PFSK-1 (cell line): ENCODE measurements around the gene FAM222A.

Experiments
- POLR2AphosphoS5 ChIP-seq: IDR thresholded peaks from 2 replicates; pipeline ENCODE4 v1.6.1; 2012; ENCODE audit warnings: low read depth, mild to moderate bottlenecking, control low read depth, low read length, moderate library complexity
- TAF1 ChIP-seq: IDR thresholded peaks from 2 replicates; pipeline ENCODE4 v1.6.1; 2012; ENCODE audit warnings: low read length, control low read depth, borderline replicate concordance; ENCODE audit not compliant: insufficient read depth
- TF ChIP-seq, protein P1 (sequence below), 2 experiments: IDR thresholded peaks; 2 replicates each; pipeline versions ENCODE4 v1.6.1 to v1.8.0; 2011 to 2012; ENCODE audit warnings: low read depth in 2 of 2, low read length in 2 of 2, control low read depth in 1 of 2, inconsistent platforms in 1 of 2, mild to moderate bottlenecking in 1 of 2, moderate library complexity in 1 of 2; ENCODE audit not compliant: insufficient read depth in 1 of 2

DNA sequence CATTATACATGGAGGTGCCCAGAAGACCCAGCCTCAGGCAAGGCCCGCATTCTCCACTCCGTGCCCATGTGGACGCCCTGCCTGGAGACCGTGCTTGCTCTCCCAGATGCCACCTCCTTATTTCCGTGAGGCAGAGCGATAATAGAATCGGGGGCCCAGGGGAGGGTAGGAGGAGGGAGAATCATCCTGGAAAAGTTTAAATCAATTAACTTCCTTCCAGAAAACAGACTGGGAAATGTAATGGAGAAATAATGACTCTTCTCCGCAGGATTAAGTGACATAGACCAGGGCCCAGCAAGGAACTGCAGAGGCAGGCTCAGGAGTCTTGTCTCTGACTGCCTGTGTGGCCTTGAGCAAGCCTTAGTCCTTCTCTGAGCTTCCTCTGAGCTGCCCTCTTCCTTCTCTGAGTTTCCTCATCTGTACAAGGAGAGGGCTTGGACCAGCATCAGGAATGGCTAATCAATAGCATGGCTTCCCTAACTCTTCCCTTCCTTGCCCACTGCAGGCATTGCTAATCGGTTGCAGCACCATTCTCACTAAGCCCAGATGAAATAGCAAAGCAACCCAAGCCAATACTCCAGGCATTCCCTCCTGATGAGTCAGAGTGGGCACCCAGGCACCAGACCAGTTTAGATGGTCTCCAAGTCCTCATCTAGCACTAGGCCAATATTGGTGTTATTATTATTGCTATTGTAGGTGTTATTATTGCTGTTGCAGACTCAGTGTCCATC lies 11.3 kb upstream of the FAM222A start:
- TF ChIP-seq TAF1: no peak
- TF ChIP-seq, protein P1, sequence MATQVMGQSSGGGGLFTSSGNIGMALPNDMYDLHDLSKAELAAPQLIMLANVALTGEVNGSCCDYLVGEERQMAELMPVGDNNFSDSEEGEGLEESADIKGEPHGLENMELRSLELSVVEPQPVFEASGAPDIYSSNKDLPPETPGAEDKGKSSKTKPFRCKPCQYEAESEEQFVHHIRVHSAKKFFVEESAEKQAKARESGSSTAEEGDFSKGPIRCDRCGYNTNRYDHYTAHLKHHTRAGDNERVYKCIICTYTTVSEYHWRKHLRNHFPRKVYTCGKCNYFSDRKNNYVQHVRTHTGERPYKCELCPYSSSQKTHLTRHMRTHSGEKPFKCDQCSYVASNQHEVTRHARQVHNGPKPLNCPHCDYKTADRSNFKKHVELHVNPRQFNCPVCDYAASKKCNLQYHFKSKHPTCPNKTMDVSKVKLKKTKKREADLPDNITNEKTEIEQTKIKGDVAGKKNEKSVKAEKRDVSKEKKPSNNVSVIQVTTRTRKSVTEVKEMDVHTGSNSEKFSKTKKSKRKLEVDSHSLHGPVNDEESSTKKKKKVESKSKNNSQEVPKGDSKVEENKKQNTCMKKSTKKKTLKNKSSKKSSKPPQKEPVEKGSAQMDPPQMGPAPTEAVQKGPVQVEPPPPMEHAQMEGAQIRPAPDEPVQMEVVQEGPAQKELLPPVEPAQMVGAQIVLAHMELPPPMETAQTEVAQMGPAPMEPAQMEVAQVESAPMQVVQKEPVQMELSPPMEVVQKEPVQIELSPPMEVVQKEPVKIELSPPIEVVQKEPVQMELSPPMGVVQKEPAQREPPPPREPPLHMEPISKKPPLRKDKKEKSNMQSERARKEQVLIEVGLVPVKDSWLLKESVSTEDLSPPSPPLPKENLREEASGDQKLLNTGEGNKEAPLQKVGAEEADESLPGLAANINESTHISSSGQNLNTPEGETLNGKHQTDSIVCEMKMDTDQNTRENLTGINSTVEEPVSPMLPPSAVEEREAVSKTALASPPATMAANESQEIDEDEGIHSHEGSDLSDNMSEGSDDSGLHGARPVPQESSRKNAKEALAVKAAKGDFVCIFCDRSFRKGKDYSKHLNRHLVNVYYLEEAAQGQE (IDR thresholded peaks at IDR 0.05; ENCODE audit: insufficient read depth in 1 of 2, low read depth in 2 of 2, low read length in 2 of 2): no peak
- no peak for TF ChIP-seq POLR2AphosphoS5
